Ecto neural progenitor cell (in vitro differentiated cells): ENCODE results near the gene KRT1.

ENCODE experiments used
- DNase-seq: peaks from one replicate; pipeline ENCODE4 v3.0.0-alpha.2; 2018; ENCODE audit warnings: low spot score

Gene KRT1

GRCh38 chr12:52659951-52660350 lies 20.3 kb downstream of the KRT1 start:
- DNase-seq, result no peak

- DNase-seq, result no peak
Measured at GRCh38 chr12:52659395-52659794, 20.8 kb downstream of the KRT1 start.

GRCh38 chr12:52658196-52658595 lies 22.0 kb downstream of the KRT1 start:
- no peak for DNase-seq

- DNase-seq, result no peak
Measured at GRCh38 chr12:52657250-52657902, 22.8 kb downstream of the KRT1 start.

GRCh38 chr12:52656616-52657015 lies 23.6 kb downstream of the KRT1 start:
- no peak for DNase-seq

- no peak for DNase-seq
Measured at GRCh38 chr12:52655720-52656124, 24.5 kb downstream of the KRT1 start.

- no peak for DNase-seq
Measured at GRCh38 chr12:52655251-52655650, 25.0 kb downstream of the KRT1 start.

GRCh38 chr12:52651726-52652261 lies 28.4 kb downstream of the KRT1 start, which contains the start of gene KRT2:
Gene KRT2, minus strand, starts transcription at chr12:52652211. Its CDS starts 69 bp downstream, at chr12:52652142.
- peak; percentile 39 for DNase-seq

GRCh38 chr12:52650520-52651081 lies 29.6 kb downstream of the KRT1 start:
- DNase-seq, result no peak

- no peak for DNase-seq
Measured at GRCh38 chr12:52649066-52649465, 31.1 kb downstream of the KRT1 start.

- DNase-seq, result peak; percentile 37
Measured at GRCh38 chr12:52648012-52648550, 32.1 kb downstream of the KRT1 start.

- DNase-seq, result no peak
Measured at GRCh38 chr12:52647601-52648000, 32.6 kb downstream of the KRT1 start.

- DNase-seq, result peak; percentile 48
Measured at GRCh38 chr12:52646613-52647012, 33.6 kb downstream of the KRT1 start.

GRCh38 chr12:52645982-52646381 lies 34.2 kb downstream of the KRT1 start:
- DNase-seq, result peak; percentile 34

- DNase-seq, result peak; percentile 37
Measured at GRCh38 chr12:52645120-52645761, 35.0 kb downstream of the KRT1 start.

- DNase-seq, result peak; percentile 43
Measured at GRCh38 chr12:52644078-52644415, 36.2 kb downstream of the KRT1 start.

- DNase-seq, result peak; percentile 37
Measured at GRCh38 chr12:52643233-52644077, 36.8 kb downstream of the KRT1 start.

- DNase-seq, result no peak
Measured at GRCh38 chr12:52641468-52641867, 38.7 kb downstream of the KRT1 start.

GRCh38 chr12:52637299-52637698 lies 42.9 kb downstream of the KRT1 start:
- peak; percentile 28 for DNase-seq

GRCh38 chr12:52636592-52637258 lies 43.5 kb downstream of the KRT1 start:
- peak; percentile 32 for DNase-seq

- DNase-seq, result peak; percentile 39
Measured at GRCh38 chr12:52636189-52636588, 44.0 kb downstream of the KRT1 start.
